SH-SY5Y (cell line): ENCODE data around the gene SEMA3D.

Experiments used
- GATA2 ChIP-seq: IDR thresholded peaks from 2 replicates; pipeline ENCODE4 v1.6.1; 2011; ENCODE audit warnings: mild to moderate bottlenecking, low read depth, low read length
- GATA3 ChIP-seq: IDR thresholded peaks from 2 replicates; pipeline ENCODE4 v1.6.1; 2011; ENCODE audit warnings: low read depth, mild to moderate bottlenecking, low read length, moderate library complexity

The SEMA3D gene

DNA sequence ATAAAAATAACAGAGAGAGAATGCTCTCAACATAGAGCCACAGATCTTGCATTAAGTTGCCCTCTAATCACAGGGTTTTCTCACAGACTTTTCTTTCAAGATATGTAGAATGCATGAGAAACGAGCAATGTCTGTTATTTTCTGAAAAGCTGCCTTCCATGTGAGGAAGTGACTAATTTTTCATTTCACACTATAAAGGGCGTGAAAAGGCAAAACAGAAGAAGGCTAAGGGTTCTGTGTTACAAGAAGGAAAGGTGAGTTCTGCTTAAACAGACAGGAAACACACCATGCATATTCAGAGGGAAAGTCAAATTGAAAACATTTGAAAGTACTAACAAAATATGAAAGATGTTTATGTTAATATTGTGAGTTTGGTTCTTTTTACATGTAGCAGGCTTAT lies 189.2 kb downstream of the SEMA3D start:
- TF ChIP-seq GATA3 (no peak), GATA2 (no peak)

DNA sequence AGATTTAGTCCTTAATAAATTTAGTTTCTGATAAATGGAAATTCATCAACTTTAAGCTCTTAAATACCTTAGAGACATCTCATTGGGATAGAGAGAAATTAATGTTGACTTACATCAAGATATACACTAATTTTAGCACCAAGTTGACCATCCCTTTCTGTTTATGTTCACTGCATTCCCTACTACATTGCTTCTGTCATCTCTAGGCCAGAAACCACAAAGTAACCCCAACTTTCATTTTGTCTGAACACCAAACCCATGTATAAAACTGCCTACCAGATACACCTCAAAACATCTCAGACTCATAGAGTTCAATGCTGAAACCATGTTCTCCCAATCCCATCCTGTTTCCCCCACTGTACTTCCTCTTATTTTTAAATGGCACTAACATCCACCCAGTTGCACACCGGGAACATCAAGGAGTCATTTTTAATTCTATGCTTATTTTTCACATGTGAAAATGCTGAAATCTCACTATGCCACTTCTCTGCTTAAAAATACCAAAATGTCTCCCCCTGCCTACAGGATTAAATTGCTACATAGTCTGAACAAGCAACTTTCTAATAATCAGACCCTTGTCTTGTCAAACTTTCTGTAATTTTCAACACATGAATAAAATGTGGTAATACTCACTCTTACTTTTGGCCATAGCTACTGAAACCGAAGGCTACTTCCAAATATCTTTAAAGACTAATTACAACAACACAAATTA lies 201.6 kb downstream of the SEMA3D start:
- TF ChIP-seq GATA3 (no peak), GATA2 (no peak)

DNA sequence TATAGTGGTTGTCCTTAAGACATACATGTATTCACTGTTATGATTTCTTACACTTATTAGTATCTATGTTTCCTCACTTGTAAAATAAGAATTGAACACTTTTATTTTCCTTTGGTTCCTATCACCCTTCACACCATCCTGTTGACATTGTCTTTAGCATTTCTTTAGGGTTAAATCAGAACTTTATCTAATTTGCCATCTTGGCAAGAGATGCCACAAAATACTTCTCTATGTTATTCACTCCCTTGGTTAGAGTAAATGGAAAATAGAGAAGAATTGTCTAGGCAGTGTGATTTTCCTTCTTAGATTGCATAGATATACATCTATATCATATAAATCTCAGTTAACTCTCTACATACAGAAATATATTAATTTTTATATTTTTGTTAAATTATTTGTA lies 204.7 kb downstream of the SEMA3D start:
- no peak for TF ChIP-seq GATA3
- TF ChIP-seq GATA2 = no peak

DNA sequence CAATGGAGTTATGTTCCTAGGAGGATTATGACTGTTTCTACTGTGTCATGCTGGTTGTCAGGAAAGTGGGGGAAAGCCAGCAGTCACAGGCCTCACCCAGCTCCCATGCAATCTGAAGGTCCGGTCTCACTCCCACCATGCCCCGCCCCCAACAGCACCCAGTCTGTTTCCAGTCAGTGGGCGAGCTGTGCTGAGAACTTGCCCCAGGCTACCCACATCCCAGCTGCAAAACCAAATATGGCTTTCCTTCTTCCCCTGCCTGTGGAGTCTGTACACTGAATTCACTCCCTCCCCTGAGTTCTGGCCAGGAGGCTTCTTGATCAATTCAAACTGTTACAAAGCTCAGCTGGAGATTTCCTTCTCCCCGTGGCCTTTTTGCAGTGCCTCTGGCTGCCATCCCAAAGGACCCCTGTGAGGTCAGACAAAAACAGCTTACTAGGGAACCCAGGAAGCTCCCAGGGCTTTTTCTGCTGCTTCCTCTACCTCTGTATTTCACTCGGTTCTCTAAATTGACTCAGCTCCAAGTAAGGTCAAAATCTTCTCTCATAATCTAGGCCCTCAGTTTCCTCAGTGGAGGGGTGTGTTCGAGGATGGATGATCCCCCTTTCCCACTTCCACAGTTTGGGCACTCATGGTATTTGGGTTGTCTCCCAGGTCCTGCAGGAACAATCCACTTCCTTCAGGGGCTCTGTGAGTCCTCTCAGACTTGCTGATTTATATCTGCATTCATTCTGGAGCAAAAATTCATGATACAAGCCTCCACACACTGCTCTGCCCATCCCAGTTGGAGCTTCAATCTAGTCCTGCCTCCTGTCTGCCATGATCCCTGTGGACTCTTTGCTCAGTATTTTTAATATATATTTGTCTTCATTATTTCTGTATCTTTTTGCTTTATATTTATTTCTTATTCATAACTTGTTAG lies 205.5 kb downstream of the SEMA3D start:
- no peak for TF ChIP-seq GATA3
- TF ChIP-seq GATA2 = no peak

DNA sequence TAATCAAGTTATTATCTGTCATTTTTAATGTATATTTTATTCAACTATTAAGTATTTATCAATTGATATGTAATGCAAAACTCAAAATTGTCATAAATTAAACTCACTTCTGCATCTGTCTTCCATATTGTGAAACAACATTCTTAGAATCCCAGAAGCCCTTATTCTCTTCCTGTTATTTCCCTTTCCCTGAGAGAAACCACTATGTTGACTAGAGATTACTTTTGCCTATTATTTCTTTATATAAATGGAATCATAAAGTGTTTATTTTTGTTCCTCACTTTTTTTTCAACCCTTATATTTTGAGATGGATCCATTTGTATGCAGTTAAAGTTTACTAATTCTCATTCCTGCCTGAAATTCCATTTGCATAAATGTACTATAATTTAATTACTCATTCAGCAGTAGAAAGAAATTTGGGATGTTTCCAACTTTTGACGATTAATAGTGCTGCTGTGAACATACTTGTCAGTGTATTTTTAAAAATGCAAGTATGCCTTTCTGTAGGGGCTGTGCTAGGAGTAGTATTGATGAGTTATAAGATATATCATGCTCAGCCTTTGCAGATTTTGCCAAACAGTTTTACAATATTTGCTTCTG lies 211.2 kb downstream of the SEMA3D start:
- no peak for TF ChIP-seq GATA3
- TF ChIP-seq GATA2 = no peak

DNA sequence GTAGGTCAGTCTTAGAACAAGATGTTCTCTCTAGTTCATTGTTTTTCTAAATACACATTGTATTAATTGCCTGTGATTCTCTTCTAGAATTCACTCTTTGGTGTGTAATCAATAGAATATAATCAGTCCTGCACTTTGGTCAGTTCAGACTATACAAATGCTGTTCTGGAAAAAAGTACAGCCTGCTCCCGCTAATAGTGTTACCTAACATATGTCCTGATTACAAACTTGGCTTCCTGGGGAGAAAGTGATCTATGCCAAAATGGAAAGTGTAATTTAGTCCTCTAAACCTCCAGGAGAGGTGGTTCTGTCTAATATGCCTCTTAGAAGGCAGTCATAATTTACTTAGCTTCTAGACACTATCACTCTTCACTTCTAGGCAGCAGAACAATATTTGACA lies 215.5 kb downstream of the SEMA3D start:
- TF ChIP-seq GATA2 (no peak), GATA3 (no peak)

DNA sequence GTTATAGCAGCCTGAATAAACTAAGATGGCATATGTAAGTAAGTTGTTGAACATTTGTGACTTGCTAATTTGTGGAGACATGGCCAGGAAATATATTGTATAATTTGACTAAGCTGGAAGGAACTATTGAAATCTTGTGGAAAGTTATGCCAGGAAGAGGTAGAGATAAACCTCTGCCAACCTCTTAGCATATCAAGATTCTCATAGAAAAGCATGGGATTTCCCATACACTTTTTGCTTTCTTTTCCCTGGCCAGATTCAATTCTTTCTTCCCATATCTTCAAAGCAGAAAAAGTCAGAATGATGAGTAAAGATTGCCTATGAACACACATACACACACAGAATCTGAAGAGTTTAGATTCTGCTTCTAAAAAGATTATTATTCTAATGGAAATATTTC lies 216.2 kb downstream of the SEMA3D start:
- TF ChIP-seq GATA3 (no peak), GATA2 (no peak)

DNA sequence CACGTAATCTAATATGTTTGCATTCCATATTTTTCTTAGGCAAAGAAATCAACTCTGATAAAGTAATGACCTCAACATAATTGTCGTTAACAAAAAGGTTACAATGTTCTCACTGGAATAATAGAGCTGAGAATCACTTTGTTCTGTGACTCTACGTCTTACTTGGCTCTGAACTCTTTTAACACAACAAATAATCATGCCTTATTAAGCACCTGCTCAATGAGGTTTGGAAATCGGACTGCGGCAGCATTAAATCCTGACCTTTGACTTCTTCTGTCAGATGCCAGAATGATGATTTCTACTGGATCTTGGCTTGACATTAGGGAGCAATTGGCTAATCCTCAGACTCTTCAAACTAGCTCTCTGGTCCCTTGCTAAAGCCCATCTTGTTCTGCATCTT lies 233.6 kb downstream of the SEMA3D start:
- no peak for TF ChIP-seq GATA3
- no peak for TF ChIP-seq GATA2

DNA sequence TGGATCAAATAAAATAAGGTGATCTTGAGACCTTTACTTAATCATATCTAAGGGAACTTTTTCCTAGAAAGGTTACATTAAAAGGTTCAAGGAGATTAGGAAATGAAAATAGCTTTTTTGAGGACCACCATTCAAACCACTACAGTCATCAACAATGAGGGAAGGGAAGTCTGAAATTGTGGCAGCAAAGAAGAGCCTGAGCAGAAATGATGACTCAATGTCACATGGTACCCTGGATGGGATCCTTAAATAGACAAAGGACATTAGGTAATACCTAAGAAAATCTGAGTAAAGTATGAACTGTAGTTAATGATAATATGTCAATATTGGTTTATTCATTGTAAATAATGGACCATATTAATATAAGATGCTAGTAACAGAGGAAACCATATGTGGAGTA lies 236.0 kb downstream of the SEMA3D start:
- TF ChIP-seq GATA2 (no peak), GATA3 (no peak)

DNA sequence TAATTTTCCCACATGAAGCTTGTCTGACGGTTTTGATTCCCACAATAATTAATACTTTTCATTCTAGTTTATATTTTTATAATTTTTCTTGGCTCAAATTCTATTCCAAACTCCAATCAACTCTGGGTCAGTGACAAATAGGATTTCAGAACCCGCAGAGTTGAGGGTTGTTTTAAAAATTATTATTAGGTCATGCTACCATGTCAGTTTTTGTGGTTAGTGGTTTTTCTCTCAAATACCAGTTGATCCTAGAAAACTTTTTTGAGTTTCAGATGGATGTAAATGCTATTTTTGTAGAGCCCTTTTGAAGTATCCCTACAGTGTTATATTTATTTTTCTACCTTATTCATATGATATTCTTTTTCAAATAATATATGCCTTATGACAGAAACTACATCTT lies 237.4 kb downstream of the SEMA3D start:
- TF ChIP-seq GATA2 (no peak), GATA3 (no peak)

DNA sequence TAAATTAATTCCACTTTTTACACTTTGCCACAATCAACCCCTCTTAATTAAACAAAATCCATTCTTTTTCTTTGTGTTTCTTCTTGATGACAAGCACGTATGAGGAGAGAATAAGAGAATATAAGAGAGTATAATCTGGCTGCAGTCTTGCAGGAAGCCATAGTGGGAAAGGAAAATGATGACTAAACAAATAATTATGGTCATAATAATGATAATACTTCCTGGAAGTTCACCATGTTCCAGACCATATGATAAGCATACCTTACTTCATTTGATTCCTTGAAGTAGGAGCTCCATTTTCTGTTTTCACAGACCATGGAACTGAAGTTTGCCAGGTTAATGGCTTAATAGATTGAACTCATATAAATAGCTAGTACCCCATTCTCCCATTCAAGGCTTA lies 237.8 kb downstream of the SEMA3D start:
- TF ChIP-seq GATA3 (no peak), GATA2 (no peak)

DNA sequence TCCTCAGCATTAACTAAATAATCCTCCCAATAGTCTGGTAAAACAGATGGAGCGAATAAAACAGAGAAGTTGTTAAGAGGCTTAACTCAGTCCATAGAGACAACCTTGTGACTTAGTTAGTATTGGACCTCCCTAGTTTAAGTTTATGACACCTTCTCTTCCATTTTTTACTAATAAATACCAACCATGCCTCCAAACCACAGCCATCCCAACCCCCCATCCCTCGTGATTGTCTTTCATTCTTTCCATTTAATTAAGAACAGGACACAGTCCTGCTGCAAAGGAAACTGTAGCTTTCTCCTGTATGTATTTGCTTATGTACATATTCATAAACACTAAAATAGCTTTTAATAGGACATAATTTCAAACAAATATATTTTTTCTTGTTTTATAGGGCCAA lies 238.2 kb downstream of the SEMA3D start:
- TF ChIP-seq GATA2 (no peak), GATA3 (no peak)

DNA sequence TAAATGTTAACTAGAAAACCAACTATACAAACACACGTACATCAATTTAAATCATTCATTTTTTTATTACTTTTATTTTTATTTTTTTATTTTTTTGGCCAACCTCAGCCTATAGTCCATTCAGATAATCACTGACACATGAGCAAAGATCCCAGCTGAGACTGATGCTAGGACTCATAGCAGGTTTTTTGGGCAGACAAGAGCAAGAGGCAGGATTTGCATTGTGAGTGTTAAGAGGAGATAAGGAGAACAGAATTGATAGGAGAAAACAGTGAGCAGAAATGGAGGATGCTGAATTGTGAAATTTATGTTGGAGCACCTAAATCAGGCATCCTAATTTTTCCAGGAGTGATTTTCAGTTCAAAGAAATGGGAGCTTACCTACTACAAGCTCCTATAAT lies 240.3 kb downstream of the SEMA3D start:
- TF ChIP-seq GATA2 (no peak), GATA3 (no peak)
